NB4 (cell line): Measurements from ENCODE around the gene NOP9.
A peak's percentile ranks its signal among the peaks of the same experiment; 100 is the strongest.

Experiments used
- POLR2A ChIP-seq: IDR thresholded peaks from 2 replicates; pipeline ENCODE4 v1.6.1; 2011; ENCODE audit warnings: mild to moderate bottlenecking; ENCODE audit not compliant: insufficient read length; ENCODE audit errors: extremely low read depth
- TF ChIP-seq, protein P1 (sequence below): IDR thresholded peaks from one replicate; pipeline ENCODE4 v1.5.1; 2012; ENCODE audit warnings: low read depth, low read length

DNA sequence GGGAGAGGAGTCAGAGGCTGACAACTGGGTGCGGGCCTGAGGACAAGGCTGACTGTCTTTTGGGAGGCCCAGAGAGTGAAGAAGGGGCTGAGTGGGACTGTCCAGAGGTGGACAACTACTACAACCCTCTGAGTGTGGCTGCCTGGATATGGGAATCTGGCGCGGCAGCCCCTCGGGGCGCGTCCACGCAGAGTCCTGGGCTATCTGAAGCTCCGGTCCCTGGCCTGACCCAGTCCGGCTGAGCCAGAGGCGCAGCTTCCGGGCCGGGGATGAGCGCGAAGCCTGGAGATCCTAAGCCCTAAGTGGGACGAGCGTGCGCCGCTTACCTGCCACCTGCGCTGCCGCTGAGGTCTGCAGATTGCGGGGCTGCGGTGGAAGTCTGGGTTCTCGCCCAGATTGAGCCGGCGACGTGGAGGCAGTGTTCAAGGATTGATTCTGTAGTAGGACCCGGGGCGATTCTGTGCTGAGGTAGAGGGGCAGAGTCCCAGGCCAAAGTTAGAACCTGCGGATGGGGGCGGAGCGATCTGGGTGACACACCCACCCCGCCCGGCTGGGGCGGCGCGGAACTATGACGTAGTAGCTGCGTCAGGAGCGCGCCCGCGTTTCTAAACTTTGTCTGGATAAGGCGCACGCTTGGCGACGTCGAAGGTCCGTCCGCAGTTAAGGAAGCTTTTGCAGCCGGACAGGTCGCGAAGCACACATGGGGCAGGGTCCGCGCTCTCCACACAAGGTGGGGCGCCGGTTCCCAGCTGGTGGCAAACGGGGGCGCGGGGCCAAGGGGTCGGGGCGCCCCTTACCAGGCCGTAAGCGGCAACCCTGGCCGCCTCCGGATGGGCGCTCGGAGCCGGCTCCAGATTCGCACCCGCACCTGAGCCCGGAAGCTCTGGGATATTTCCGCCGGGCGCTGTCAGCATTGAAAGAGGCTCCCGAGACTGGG lies at the start of gene NOP9, which contains the start of gene DHRS1:
- peak; percentile 73 for TF ChIP-seq POLR2A
- TF ChIP-seq, protein P1, sequence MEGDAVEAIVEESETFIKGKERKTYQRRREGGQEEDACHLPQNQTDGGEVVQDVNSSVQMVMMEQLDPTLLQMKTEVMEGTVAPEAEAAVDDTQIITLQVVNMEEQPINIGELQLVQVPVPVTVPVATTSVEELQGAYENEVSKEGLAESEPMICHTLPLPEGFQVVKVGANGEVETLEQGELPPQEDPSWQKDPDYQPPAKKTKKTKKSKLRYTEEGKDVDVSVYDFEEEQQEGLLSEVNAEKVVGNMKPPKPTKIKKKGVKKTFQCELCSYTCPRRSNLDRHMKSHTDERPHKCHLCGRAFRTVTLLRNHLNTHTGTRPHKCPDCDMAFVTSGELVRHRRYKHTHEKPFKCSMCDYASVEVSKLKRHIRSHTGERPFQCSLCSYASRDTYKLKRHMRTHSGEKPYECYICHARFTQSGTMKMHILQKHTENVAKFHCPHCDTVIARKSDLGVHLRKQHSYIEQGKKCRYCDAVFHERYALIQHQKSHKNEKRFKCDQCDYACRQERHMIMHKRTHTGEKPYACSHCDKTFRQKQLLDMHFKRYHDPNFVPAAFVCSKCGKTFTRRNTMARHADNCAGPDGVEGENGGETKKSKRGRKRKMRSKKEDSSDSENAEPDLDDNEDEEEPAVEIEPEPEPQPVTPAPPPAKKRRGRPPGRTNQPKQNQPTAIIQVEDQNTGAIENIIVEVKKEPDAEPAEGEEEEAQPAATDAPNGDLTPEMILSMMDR: no peak
